Endodermal cell (in vitro differentiated cells): ENCODE measurements around the gene PLEKHM1. TPM values are rescaled to one million over a fixed set of nuclear protein-coding genes. Genes with fewer than 3 reads are reported as not detected.

ENCODE experiments used
- DNase-seq: peaks from one replicate; pipeline ENCODE4 v3.0.0-alpha.2; 2017
- H3K27ac ChIP-seq: 2 replicates; pipeline ENCODE4 v1.5.1; 2013; ENCODE audit warnings: mild to moderate bottlenecking, low read depth, low read length, moderate library complexity
- H3K27me3 ChIP-seq: 2 replicates; pipeline ENCODE4 v1.6.1; 2013; ENCODE audit warnings: mild to moderate bottlenecking, low read length, moderate library complexity; ENCODE audit not compliant: insufficient read depth, control insufficient read depth, poor library complexity, severe bottlenecking
- H3K36me3 ChIP-seq: 2 replicates; pipeline ENCODE4 v1.7.0; 2013; ENCODE audit warnings: mild to moderate bottlenecking, low read length, moderate library complexity; ENCODE audit not compliant: control insufficient read depth, insufficient read depth
- H3K4me1 ChIP-seq: one replicate; pipeline ENCODE4 v1.7.0; 2013; ENCODE audit warnings: low read length; ENCODE audit not compliant: control insufficient read depth, insufficient read depth
- H3K4me3 ChIP-seq: 2 replicates; pipeline ENCODE4 v1.5.1; 2013; ENCODE audit warnings: mild to moderate bottlenecking, low read length, moderate library complexity
- H3K9ac ChIP-seq: 2 replicates; pipeline ENCODE4 v1.6.1; 2013; ENCODE audit warnings: mild to moderate bottlenecking, low read length, moderate library complexity; ENCODE audit not compliant: poor library complexity, severe bottlenecking; ENCODE audit errors: extremely low read depth
- H3K9me3 ChIP-seq: 2 replicates; pipeline ENCODE4 v1.6.1; 2013; ENCODE audit warnings: mild to moderate bottlenecking, low read length, moderate library complexity; ENCODE audit not compliant: control insufficient read depth
- H3K27ac Mint-ChIP-seq: 2 replicates; pipeline ENCODE4 v1.8.0; 2020; ENCODE audit warnings: mixed read lengths
- H3K27me3 Mint-ChIP-seq: 2 replicates; pipeline ENCODE4 v1.8.0; 2021; ENCODE audit warnings: mild to moderate bottlenecking, mixed read lengths; ENCODE audit not compliant: insufficient read depth
- H3K36me3 Mint-ChIP-seq: 2 replicates; pipeline ENCODE4 v1.8.0; 2020; ENCODE audit warnings: low read depth, mixed read lengths
- H3K4me1 Mint-ChIP-seq: 2 replicates; pipeline ENCODE4 v1.8.0; 2020; ENCODE audit warnings: mixed read lengths
- H3K4me3 Mint-ChIP-seq: 2 replicates; pipeline ENCODE4 v1.8.0; 2020; ENCODE audit warnings: mild to moderate bottlenecking, moderate library complexity, mixed read lengths
- H3K9me3 Mint-ChIP-seq: 2 replicates; pipeline ENCODE4 v1.8.0; 2020; ENCODE audit warnings: mild to moderate bottlenecking, mixed read lengths
- WGBS, 2 experiments: methylation state at CpG; one replicate each; pipeline versions ENCODE4 v1.1.5 to v1.1.7; 2013; ENCODE audit warnings: missing lambda C conversion rate in 2 of 2, mixed read lengths in 1 of 2; ENCODE audit not compliant: insufficient coverage in 1 of 2, insufficient read length in 1 of 2; 5-methylcytosine and 5-hydroxymethylcytosine counted together
- total RNA-seq, 2 donors: library from RNA; stranded (reverse); fragmentation: NEBNext Ultra II Directional in 1 of 2; extraction: Animal tissue kit (Norgen Biotek cat#: 25700) in 1 of 2; gene quantifications; 2 replicates in 1 of 2; 3 replicates in 1 of 2; pipeline ENCODE4 v1.2.1, GENCODE V29; 2021
- TF ChIP-seq, protein P1 (sequence below): fragments of 200-600 bp; sonication (generic); conservative IDR thresholded peaks from 2 replicates; pipeline ENCODE4 v1.5.0; 2021; ENCODE audit warnings: antibody characterized with exemption, mild to moderate bottlenecking

PLEKHM1 gene
- total RNA-seq, 2 donors from 2014 or later, result 18.4 to 29.8 TPM

GRCh38 chr17:45438931-45439610 lies 51.5 kb downstream of the PLEKHM1 start:
- WGBS, 2 experiments, result 87 to 93% methylated on average over 7 to 11 of the region's 11 CpGs
- DNase-seq, result peak; percentile 52
- Mint-ChIP-seq H3K4me3 (no peak overlapping the region), H3K27me3 (peaks cover 9% of the 10 kb centered on the region), H3K9me3 (no peaks in the 10 kb centered on the region), H3K36me3 (peaks cover 2% of the 10 kb centered on the region), H3K27ac (no peak overlapping the region), H3K4me1 (peaks cover 19% of the 10 kb centered on the region)
- TF ChIP-seq, protein P1, sequence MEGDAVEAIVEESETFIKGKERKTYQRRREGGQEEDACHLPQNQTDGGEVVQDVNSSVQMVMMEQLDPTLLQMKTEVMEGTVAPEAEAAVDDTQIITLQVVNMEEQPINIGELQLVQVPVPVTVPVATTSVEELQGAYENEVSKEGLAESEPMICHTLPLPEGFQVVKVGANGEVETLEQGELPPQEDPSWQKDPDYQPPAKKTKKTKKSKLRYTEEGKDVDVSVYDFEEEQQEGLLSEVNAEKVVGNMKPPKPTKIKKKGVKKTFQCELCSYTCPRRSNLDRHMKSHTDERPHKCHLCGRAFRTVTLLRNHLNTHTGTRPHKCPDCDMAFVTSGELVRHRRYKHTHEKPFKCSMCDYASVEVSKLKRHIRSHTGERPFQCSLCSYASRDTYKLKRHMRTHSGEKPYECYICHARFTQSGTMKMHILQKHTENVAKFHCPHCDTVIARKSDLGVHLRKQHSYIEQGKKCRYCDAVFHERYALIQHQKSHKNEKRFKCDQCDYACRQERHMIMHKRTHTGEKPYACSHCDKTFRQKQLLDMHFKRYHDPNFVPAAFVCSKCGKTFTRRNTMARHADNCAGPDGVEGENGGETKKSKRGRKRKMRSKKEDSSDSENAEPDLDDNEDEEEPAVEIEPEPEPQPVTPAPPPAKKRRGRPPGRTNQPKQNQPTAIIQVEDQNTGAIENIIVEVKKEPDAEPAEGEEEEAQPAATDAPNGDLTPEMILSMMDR, result no peak
- no peak overlapping the region for H3K27ac ChIP-seq
- H3K9me3 ChIP-seq, result no peaks in the 10 kb centered on the region
- no peak overlapping the region for H3K4me3 ChIP-seq
- H3K27me3 ChIP-seq, result no peaks in the 10 kb centered on the region
- no peaks in the 10 kb centered on the region for H3K36me3 ChIP-seq
- no peak overlapping the region for H3K9ac ChIP-seq
- H3K4me1 ChIP-seq, result peaks cover 10% of the 10 kb centered on the region

DNA sequence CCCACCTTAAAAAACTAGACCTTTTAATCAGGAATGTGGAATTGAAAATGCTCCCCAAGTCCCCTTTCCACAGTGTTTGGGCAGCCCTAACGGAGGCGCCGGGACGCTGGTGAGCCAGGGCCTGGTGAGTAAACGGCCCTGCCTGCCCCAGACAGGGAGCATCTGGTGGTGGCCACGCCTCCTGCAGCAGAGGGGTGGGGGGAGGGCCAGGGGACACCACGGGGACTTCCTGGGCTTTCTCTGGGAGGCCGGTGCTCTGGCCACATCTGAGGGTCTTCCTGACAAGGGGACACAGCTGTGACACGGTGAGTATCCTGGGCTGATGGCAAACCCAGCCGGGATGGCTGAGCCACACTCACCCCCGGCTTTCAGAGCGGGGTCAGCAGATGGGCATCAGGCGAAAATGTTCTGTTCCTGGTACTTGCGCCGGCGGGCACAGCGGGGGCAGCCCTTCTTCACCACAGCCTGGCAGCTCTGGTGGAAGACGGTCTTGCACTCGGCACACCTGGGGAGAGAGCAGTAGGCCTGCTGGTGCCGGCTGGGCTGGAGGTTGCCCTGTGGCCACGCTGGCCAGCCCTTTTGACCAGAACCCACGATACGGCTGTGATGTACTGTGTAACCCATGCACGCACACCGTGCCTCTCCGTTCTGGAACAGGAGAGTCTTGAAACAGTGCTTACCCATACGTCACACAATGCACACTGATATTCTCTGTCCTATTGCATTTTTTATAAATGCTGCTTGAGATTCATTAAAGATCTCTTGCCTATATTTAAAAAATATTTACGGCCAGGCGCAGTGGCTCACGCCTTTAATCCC lies 52.8 kb downstream of the PLEKHM1 start:
- Mint-ChIP-seq H3K4me3 (no peak overlapping the region), H3K27me3 (peaks cover 21% of the 10 kb centered on the region), H3K36me3 (peaks cover 2% of the 10 kb centered on the region), H3K4me1 (peaks cover 19% of the 10 kb centered on the region), H3K9me3 (no peaks in the 10 kb centered on the region), H3K27ac (no peak overlapping the region)
- WGBS, 2 experiments, result 84 to 94% methylated on average over 19 to 29 of the region's 30 CpGs
- TF ChIP-seq, protein P1, result no peak
- H3K9ac ChIP-seq, result no peak overlapping the region
- H3K4me3 ChIP-seq, result no peak overlapping the region
- peak; percentile 76 for DNase-seq
- no peak overlapping the region for H3K27ac ChIP-seq
- peaks cover 10% of the 10 kb centered on the region for H3K27me3 ChIP-seq
- H3K36me3 ChIP-seq, result no peaks in the 10 kb centered on the region
- H3K4me1 ChIP-seq, result peaks cover 10% of the 10 kb centered on the region
- no peaks in the 10 kb centered on the region for H3K9me3 ChIP-seq

- no peaks in the 10 kb centered on the region for H3K36me3 ChIP-seq
- no peak overlapping the region for H3K9ac ChIP-seq
- H3K27ac ChIP-seq, result no peak overlapping the region
- TF ChIP-seq, protein P1, result no peak
- Mint-ChIP-seq H3K27me3 (peaks cover 21% of the 10 kb centered on the region), H3K36me3 (peaks cover 2% of the 10 kb centered on the region), H3K27ac (no peak overlapping the region), H3K4me1 (peaks cover 19% of the 10 kb centered on the region), H3K9me3 (no peaks in the 10 kb centered on the region), H3K4me3 (no peak overlapping the region)
- H3K9me3 ChIP-seq, result no peaks in the 10 kb centered on the region
- H3K27me3 ChIP-seq, result peaks cover 18% of the 10 kb centered on the region
- peak; percentile 53 for DNase-seq
- no peak overlapping the region for H3K4me3 ChIP-seq
- peaks cover 10% of the 10 kb centered on the region for H3K4me1 ChIP-seq
- WGBS, 2 experiments, result 92 to 95% methylated on average over 4 to 23 of the region's 23 CpGs
These were observed 53.7 kb downstream of the PLEKHM1 start for GRCh38 chr17:45436625-45437464.
